ENCODE results near the gene TBCK.

GRCh38 chr4:106172861-106173260 lies 143.1 kb downstream of the TBCK start:
- TF ChIP-seq TAF1 (IDR thresholded peaks at IDR 0.05; ENCODE audit: borderline replicate concordance, insufficient read depth, low read length) (no peak), SIN3A (IDR thresholded peaks at IDR 0.05; ENCODE audit: borderline replicate concordance, insufficient read depth, low read length) (no peak)
